ENCODE results near the gene AKT1.

Gene AKT1

GRCh38 chr14:104774453-104775072 is 21.0 kb downstream of the AKT1 start:
- DNase-seq (ENCODE audit: low read depth): no peak
- no peak for TF ChIP-seq CTCF (IDR thresholded peaks at IDR 0.05; ENCODE audit: low read length, missing control alignments)
- no peak overlapping the region for H3K4me3 ChIP-seq (replicated peaks; ENCODE audit: low read depth, low read length)

- no peak overlapping the region for H3K4me3 ChIP-seq (replicated peaks; ENCODE audit: low read depth, low read length)
- TF ChIP-seq CTCF (IDR thresholded peaks at IDR 0.05; ENCODE audit: low read length, missing control alignments): no peak
- DNase-seq (ENCODE audit: low read depth): no peak
These were observed 21.8 kb downstream of the AKT1 start for GRCh38 chr14:104773505-104774452.

DNA sequence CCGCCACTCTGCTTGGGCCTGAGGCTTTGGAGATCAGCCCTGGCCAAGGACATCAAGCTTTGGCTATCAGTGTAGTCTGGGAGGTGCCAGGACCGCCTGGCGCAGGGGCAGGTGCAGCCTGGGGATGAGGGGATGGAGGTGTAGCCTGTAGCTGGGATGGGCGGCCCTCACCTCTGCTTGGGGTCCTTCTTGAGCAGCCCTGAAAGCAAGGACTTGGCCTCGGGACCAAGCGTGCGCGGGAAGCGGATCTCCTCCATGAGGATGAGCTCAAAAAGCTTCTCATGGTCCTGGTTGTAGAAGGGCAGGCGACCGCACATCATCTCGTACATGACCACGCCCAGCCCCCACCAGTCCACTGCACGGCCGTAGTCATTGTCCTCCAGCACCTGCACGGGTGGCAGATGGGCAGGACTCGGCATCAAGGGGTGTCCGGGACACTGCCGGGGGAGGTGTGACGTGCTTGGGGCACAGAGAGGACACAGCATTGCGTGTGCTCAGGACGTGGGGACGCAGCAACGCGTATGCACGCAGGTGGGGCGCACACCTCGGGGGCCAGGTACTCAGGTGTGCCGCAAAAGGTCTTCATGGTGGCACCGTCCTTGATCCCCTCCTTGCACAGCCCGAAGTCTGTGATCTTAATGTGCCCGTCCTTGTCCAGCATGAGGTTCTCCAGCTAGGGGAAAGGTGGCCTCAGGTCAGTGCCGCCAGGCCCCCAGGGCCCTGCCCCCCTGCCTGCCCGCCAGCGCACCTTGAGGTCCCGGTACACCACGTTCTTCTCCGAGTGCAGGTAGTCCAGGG is 22.6 kb downstream of the AKT1 start:
- no peak for DNase-seq (ENCODE audit: low read depth)
- H3K4me3 ChIP-seq (replicated peaks; ENCODE audit: low read depth, low read length): no peak overlapping the region
- no peak for TF ChIP-seq CTCF (IDR thresholded peaks at IDR 0.05; ENCODE audit: low read length, missing control alignments)

DNA sequence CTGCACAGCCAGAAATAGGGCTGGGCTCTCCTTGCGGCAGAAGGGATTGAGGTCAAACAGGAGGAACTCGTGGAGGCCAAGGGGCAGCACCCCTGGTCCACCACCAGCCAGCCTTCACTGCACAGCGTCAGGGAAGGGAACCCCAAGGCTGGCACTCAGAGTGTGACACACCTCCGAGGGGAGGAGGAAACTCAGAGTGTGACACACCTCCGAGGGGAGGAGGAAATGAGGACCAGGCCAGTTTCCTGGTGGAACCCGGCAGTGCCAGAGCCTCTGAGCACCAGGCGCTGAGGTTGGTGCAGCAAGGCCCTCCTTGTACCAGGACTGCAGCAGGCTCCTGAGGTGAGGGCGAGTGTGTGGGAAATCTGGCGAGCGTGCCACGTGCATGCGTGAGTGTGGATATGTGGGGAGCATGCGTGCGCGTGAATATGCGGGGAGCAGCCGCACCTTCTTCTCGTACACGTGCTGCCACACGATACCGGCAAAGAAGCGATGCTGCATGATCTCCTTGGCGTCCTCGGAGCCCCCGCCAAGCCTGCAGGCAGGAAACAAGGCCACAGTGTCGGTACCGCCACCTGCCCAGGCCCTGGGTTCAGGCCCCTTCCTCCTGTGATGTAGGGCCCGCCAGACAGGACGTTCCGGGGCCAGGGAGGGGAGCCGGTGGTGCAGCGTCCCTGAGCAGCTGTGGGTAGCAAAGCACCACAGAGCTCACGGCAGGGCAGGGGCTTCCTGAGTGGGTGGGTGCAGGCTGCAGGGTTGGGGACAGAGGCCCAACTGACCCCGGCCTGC is 23.4 kb downstream of the AKT1 start:
- DNase-seq (ENCODE audit: low read depth): no peak
- no peak for TF ChIP-seq CTCF (IDR thresholded peaks at IDR 0.05; ENCODE audit: low read length, missing control alignments)
- H3K4me3 ChIP-seq (replicated peaks; ENCODE audit: low read depth, low read length): no peak overlapping the region

DNA sequence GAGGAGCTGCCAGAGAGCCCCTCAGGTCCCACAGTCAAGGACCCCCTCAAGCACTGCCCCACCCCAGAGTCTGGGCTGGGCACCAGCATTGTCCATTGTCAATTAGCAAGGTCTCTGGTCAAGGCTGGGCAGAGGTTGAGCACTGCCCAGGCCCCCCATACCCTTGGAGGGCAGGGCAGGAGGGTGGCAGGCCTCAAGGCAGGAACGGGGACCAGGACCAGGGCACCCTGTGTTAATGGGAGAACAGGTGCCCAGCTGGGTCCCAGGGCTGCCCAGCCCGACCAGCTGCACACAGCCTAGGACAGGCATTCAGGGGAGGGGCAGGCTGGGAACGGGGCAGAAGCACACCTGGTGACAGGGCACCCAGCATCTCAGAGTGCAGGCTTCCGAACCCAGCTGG is 24.2 kb downstream of the AKT1 start:
- H3K4me3 ChIP-seq (replicated peaks; ENCODE audit: low read depth, low read length): no peak overlapping the region
- no peak for TF ChIP-seq CTCF (IDR thresholded peaks at IDR 0.05; ENCODE audit: low read length, missing control alignments)
- DNase-seq (ENCODE audit: low read depth): no peak

GRCh38 chr14:104770851-104771272 is 24.7 kb downstream of the AKT1 start:
- peak; percentile 54 for TF ChIP-seq CTCF (IDR thresholded peaks at IDR 0.05; ENCODE audit: low read length, missing control alignments)
- H3K4me3 ChIP-seq (replicated peaks; ENCODE audit: low read depth, low read length): no peak overlapping the region
- DNase-seq (ENCODE audit: low read depth): no peak
